ENCODE measurements around the gene CORO7. TPM values are rescaled to one million over a fixed set of nuclear protein-coding genes. Genes with fewer than 3 reads are reported as not detected.

The CORO7 gene
- 29.5 TPM for total RNA-seq

DNA sequence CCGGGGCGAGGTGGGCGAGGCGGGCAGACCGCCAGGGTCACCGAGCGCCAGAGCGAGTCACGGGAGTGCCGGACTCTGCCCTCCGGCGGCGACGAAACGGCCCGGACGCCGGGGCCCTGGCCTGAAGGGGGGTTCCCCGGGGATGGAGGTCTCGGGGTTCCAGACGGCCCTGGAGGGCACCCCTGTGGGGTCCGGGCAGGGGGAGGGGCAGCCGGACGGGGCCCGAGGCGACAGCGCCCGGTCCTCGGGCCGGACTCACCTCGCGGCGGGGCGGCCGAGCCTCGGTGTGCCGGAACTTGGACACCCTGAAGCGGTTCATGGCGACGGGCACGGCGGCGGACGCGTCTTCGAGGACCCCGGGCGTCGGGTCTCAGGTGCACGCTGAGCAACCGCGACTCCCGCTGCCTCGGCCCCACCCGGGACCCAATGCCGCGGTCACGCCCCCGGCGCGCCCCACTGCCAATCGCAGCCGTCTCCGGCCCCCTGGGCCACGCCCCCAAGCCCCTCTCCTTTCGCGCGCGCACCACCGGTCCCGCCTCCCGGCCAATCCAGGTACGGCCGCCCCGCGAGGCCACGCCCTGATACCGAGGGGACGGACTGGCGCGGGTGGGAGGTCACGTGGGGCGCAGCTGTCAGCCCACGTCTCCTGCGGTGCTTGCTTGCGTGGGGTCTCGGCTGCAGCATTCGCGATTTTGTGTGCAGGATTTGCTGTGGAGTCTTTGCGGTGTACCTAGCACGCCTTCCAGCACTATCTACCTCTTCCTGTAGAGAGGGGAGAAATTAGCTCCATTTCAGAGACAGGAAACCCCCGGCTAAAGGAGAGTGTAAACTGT is at the start of gene CORO7:
Gene CORO7 (minus strand): TSS at position 397 of the 833 bp plus-strand sequence. CDS start 78 bp downstream, at position 319.

DNA sequence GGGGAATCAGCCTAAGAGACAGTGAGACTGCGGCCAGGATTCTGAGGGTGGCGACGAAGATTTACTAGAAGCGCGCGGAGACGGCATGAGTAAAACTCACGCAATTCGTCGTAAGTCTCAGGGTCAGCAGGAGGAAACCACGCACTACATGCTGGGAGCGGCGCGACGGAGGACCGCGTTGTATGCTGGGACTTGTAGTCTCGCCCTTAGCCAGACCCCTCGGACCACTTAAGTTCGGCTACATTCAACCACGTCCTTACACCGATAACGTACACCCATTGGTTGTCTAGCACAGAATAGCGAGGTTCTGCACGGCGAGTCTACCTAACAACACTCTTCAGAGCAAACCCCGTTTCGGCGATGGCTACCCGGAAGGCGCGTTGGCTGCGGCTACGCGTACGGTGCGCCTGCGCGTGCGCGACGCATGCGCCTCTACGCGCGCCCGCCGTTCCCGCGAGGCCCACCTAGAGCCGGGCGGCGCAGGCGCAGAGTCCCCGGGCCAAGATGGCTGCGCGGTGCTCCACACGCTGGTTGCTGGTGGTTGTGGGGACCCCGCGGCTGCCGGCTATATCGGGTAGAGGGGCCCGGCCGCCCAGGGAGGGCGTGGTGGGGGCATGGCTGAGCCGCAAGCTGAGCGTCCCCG is 9.1 kb upstream of the CORO7 start, which contains the start of gene DNAJA3:
Gene DNAJA3 (plus strand): TSS at position 491 of the 643 bp plus-strand sequence. CDS start 14 bp downstream, at position 505.

GRCh38 chr16:4371357-4372000 is 44.9 kb downstream of the CORO7 start, which contains the start of gene VASN:
TSS of gene VASN (plus strand) at chr16:4371848. CDS start at chr16:4380878, 9,030 bp downstream.

GRCh38 chr16:4350787-4351659 is 65.4 kb downstream of the CORO7 start, which contains the start of gene PAM16:
TSS of gene PAM16 (minus strand) at chr16:4351321. CDS start at chr16:4351234, 87 bp downstream.

DNA sequence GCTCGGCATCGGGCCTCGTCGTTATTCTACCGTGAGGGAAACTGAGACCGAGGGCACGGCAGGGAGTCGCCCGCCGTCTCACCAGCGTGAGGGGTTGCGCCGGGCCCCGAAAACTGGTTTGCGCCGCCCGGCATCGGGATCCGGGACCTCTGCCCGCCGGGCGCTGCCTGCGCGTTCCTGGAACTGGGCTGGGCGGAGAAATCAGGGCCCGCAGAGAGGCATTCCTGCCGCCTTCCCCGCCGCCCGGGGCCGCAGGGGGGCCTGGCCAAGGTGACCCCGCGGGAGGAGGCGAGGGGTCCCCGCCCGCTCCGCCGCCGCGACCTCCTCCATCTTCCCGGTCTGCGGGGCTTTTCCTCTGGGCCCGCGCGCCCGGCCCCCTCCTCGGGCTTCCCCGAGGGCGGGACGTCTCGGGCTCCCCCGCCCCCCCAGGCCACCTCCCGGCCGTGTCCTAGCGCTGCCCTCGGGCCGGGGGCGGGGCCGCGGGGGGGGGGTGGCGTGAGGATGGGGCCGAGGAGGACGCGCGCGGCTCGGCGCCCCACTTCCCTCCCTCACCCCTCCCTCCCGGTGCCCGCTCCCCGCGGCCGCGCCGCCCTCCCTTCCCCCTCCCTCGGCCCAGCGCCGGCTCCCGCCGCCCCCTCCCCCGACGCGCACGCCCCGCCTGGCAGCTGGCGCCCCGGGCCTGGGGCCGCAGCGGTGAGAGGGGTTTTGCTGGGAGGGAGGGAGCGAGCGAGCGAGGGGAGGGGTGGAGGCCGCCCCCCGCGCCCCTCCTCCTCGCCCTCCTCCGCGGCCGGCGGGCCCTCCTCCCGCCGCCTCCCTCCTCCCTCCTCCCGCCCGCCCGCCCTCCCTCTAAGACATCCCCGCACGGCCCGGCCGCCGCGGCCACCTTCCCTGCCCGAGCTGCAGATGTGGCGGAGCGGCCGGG is 100.9 kb downstream of the CORO7 start, which contains the start of gene GLIS2:
Gene GLIS2 (plus strand): TSS at position 882 of the 922 bp plus-strand sequence. CDS start 16,214 bp downstream, outside the sequence.

Small RNA genes within 50 kb of the gene (small RNA-seq; reads per million reads assigned to genes)
- not detected for gene AC012676.2

Other genes with a start within 250 kb of the CORO7 start
- gene SRL, start 174.5 kb downstream of the CORO7 start, total RNA-seq, result 0.23 TPM
- gene TFAP4, start 143.6 kb downstream of the CORO7 start, total RNA-seq, result 6.5 TPM
- 5.8 TPM for gene GLIS2, start 100.5 kb downstream of the CORO7 start, total RNA-seq
- 26.1 TPM for gene PAM16, start 65.3 kb downstream of the CORO7 start, total RNA-seq
- 3.0 TPM for gene VASN, start 44.7 kb downstream of the CORO7 start, total RNA-seq
- gene DNAJA3, start 9.3 kb upstream of the CORO7 start, total RNA-seq, result 33.0 TPM
- gene NMRAL1, start 58.0 kb upstream of the CORO7 start, total RNA-seq, result 49.1 TPM
- 58.8 TPM for gene HMOX2, start 59.8 kb upstream of the CORO7 start, total RNA-seq
- 18.5 TPM for gene CDIP1, start 122.2 kb upstream of the CORO7 start, total RNA-seq
- gene C16orf96, start 139.7 kb upstream of the CORO7 start, total RNA-seq, result 0.46 TPM
- 2.1 TPM for gene UBALD1, start 198.3 kb upstream of the CORO7 start, total RNA-seq
- gene MGRN1, start 208.2 kb upstream of the CORO7 start, total RNA-seq, result 43.8 TPM